ENCODE data around the gene NR6A1.

The NR6A1 gene

DNA sequence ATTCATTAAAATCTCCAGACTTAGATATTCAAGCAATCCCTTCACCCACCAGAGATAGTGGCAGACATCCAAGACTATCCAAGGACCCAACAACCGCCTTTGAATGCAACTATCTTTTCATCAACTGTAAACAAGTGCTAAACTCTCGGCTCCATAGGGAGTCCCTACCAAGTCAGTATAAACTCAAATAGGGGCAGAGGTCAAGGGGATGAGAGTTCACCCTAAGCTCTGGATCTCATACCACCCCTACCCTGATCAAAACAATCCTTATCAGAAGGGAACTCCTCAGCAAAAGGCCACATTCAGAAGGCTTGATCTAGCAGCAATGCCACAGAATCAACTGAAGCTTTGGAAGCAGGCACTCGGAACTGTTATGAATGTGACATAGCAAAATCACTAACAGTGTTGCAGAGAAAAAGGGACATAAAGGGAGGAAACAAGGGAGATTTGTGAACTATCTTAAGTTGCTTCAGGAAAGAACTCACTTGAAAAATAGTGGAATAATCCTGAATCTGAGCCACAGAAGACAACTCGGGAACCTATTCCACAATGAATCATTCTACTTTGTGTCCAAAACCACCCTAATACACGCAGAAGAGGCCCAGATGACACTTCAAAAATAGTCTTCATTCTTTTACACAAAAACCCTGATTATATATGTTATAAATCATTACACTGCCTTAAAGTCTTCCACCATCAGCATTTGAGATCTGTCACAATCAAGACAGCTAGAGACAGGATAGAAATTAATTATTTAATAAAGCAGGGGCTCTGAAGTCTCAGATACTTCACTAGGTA is 49.8 kb downstream of the NR6A1 start:
- no peak for DNase-seq

- DNase-seq, result no peak
Measured at GRCh38 chr9:124720429-124721108, 50.5 kb downstream of the NR6A1 start.

GRCh38 chr9:124718928-124719327 is 52.2 kb downstream of the NR6A1 start:
- DNase-seq, result no peak

GRCh38 chr9:124717597-124717996 is 53.5 kb downstream of the NR6A1 start:
- no peak for DNase-seq

GRCh38 chr9:124716808-124717207 is 54.3 kb downstream of the NR6A1 start:
- peak in 1 of 2 donors; percentile 17 for DNase-seq

- no peak for DNase-seq
Measured at GRCh38 chr9:124710766-124711165, 60.3 kb downstream of the NR6A1 start.

DNA sequence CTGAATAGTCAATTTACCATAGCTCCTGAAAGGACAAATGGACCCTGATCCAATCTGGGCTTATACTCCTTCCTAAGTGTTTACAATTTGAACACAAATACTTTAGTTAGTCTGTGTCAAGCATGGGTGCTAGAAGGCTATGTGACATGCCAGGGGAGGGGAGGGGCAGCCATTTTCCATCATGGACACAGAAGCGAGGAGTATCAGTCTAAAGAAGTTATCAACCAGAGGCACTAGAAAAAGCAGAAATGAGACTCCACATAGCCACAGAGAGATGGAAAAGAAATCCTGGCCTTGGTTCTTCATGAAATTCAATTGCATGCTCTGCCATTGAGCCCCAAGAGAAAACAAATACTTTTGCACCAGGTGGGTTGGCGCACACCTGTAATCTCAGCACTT is 61.8 kb downstream of the NR6A1 start:
- DNase-seq, result no peak

DNA sequence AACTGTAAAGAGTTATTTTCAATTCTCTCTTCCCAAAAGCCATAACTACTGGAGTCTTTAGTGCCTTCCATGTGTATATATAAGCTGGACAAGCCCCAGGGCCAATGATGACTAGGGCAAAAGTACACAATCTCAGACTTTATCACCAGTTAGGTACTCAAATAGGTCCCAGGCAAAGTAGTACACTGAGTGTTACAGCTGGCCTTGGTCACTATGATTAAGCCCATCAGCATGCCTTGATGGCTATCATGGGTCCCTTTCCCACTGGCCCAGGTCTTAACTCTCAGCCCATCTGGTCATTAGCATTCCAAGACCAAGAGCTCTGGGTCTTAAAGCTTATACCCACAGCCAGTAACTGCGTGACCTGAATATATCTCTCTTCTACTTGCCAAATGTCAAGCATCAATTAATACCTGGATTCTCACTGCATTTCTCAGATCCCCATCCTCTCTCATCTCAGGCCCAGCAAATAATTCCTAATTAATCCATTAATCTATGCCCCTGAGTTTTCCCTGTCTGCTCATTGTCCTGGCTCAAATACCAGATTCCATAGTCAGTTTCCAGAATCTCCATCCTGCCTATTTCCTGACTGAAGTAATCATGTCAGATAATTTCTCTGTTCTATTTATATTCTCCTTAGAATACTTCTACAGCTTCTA is 62.3 kb downstream of the NR6A1 start:
- no peak for DNase-seq

- DNase-seq, result no peak
Measured at GRCh38 chr9:124708074-124708473, 63.0 kb downstream of the NR6A1 start.

GRCh38 chr9:124707666-124708065 is 63.4 kb downstream of the NR6A1 start:
- no peak for DNase-seq

DNA sequence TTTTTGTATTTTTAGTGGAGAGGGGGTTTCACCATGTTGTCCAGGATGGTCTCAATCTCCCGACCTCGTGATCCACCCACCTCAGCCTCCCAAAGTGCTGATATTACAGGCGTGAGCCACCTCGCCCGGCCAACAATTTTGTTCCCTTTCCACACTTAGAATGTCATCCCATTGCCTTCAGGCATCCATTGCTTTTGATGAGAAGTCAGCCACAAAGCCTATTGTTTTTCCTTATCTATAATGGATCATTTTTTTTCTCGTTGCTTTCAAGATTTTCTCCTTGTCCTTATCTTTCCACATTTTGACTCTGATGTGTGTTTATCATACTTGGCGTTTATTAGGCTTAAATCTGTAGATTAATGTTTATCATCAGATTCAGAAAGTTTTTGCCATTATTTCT is 64.4 kb downstream of the NR6A1 start:
- no peak for DNase-seq

DNA sequence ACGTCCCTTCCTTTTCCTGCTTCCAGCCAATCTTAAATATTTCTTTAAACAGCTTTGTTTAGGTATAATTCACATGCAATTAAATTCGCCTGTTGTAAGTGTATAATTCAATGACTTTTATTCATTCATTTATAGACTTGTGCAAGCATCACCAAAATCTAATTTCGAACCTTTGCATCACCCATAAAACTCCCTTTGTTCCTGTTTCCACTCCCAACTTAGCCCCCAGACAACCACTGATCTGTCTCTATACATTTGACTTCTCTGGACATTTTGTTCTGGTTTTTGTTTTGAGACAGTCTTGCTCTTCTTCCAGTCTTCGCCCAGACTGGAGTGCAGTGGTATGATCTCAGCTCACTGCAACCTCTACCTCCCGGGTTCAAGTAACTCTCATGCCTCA is 71.5 kb downstream of the NR6A1 start:
- no peak for DNase-seq

DNA sequence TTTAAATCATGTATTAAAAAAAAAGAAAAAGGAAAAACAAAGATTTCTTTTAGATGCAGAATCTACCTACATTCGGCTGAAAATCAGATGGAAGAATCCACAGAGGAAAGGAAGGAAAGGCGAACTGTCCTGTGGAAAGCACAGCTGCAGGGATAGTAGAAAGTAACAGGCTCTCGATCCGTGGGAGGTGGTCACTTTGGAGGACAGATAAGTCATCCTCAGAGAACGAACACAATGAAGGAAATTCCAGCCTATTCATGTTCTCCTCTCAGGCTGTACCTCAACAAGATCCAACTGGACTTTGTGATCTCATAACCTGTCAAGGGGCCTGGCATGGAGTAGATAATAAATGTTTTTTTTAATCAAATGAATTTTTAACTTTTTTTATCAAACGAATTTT is 72.8 kb downstream of the NR6A1 start:
- DNase-seq, result no peak

DNA sequence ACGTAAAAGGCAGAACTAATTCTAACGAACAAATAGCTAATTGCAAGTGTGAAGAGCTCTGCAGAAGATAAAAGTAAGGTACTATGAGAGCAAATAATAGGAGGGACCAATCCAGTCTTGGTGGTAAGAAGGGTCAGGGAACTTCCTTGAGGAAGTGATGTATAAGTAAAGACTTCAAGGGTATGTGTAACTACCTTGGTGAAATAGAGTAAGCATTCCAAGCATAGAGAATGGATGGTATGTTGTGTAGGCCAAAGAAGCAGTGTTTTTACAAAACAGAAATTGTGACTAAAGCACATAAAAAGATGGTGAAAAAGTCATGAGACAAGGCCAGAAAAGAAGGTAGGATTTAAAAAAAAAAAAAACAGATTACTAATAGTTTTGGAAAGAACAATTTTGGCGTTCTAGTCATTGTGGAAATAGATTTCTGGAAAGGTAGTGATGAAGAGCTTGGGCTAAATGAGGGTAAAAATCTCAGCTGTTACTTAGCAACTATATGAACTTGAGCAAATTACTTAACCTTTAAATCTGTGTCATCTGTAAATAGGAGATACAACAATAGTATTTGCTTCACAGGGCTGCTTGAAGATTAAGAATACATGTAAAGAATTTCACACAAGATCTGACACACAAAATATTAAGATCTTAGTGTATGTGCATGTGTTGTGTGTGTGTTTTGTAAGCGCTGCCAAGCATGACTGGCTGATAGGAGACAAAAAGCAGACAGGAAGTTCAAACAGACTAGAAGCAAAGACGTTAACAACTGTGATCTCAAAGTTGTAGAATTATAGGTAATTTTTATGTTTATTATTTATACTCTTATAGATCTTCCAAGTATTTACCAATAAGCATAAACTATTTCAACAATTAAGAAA is 73.5 kb downstream of the NR6A1 start:
- no peak for DNase-seq

DNA sequence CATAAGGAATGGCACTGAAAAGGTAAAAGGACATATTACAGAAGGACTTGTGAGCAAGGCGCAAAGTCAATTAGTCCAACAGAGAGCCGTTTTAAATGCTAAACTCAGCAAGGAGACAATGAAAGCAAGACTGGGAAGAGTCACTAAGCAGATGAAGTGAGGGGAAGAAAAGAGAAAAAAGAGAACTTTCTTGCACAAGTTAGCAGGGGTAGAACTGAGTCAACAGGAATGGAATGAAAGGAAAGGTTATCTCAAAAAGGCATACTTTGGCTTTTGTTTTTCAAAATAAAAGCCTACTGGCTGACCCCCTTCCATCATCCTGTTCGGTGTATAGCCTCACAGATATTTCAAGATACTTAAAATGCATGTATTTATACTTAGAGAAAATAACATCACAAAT is 75.0 kb downstream of the NR6A1 start:
- DNase-seq, result no peak

DNA sequence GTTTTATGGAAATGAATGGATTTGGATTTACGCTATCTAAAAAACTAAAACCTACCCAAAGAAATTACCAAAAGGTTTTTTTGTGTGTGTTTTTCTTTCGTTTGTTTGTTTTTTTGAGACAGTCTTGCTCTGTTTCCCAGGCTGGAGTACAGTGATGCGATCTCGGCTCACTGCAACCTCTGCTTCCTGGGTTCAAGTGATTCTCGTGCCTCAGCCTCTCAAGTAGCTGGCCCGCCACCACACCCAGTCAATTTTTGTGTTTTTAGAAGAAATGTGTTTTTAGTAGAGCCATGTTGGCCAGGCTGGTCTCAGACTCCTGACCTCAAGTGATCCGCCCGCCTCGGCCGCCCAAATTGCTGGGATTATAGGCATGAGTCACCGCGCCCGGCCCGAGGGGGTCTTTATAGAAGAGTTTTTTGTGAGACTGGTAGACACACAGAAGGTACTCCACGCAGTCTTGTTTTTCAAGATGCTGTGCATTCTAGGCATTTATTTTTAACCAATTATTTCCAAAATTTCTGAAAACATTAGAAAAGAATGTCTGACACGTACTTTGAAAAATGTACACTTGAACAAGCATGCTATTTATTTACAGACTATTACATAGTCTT is 75.7 kb downstream of the NR6A1 start:
- no peak for DNase-seq

- DNase-seq, result no peak
Measured at GRCh38 chr9:124694414-124695279, 76.5 kb downstream of the NR6A1 start.

GRCh38 chr9:124693403-124693802 is 77.7 kb downstream of the NR6A1 start:
- DNase-seq, result no peak

DNA sequence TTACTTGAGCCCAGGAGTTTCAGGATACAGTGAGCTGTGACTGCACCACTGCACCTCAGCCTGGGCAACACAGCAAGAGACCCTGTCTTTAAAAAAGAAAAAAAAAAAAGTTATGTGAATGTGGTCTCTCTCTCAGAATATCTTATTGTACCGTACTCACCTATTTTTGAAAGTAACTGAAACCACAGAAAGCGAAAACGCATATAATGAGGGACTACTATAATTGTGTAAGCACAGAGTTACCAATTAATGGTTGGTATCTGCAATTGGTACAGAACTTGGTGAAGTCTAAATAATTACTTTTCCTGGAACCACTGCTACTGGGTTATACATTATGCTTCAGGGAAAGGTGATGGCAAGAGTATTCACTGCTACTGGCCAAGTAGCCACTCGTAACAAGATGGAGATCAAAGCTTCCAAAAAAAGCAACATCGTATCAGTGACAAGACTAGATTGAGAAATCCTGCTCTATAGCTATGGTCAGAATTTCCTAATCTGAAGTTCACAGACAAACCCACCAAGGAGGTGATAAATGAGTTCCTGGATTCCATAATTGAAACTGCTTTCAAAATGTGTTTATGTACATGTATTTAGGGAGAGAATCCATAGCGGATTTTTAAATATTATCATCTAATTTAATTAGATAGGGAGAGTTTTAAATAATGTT is 82.7 kb downstream of the NR6A1 start:
- no peak for DNase-seq

- no peak for DNase-seq
Measured at GRCh38 chr9:124686918-124687317, 84.2 kb downstream of the NR6A1 start.

DNA sequence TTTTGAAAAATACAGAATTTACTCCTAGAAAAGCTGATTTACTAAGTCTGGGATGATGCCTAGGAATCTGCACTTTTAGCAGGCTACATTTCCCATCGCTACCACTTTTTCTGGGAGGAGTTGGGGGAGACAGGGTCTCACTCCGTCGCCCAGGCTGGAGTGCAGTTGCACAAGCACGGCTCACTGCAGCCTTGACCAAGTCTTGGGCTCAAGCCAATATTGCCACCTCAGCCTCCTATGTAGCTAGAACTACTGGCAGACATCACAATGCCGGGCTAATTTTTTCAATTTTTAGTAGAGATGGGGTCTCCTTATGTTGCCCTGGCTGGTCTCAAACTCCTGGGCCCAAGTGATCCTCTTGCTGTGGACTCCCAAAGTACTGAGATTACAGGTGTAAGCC is 85.9 kb downstream of the NR6A1 start:
- no peak for DNase-seq

Data from stimulated activated CD4-positive, alpha-beta T cell treated with anti-CD3 and anti-CD28 coated beads, Interleukin-2, amount 100 ng/mL, for 24 hours (primary cell).